Right lung (tissue), 5 donors: Measurements from ENCODE around the gene TNFAIP1. TPM values are rescaled to one million over a fixed set of nuclear protein-coding genes. Genes with fewer than 3 reads are reported as not detected.

Source experiments
- DNase-seq, 2 donors: peaks; one replicate each; pipeline ENCODE4 v3.0.0-alpha.2; 2013
- polyA plus RNA-seq, 5 donors: library from polyadenylated mRNA; unstranded; fragments of 120-200 nt; gene quantifications; one replicate each; pipeline versions ENCODE4 v1.2.1 to v1.2.3, GENCODE V29; 2013; ENCODE audit warnings: inconsistent platforms in 1 of 5, low replicate concordance in 1 of 5; ENCODE audit not compliant: insufficient read length in 5 of 5, insufficient read depth in 1 of 5

Gene TNFAIP1
- polyA plus RNA-seq, 5 donors = 32.2 to 42.1 (median 36.2) TPM

DNA sequence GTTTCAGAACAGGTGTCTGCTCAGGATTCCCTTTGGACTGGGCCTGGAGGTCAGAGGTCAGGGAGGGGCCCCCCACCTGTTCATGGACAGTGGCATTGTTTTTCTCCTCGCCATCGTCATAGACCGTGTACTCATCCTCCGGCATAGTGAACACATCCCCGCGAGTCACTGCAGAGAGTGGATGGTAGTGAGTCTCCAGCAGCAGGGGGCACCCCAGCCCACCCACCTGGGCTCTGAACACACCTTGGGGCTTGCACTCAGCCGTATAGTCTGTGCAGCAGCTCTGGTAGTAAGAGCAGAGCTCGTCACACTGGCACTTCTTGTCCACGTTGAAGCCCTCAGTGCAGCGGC, 34.1 kb downstream of the TNFAIP1 start:
- DNase-seq = no peak

DNA sequence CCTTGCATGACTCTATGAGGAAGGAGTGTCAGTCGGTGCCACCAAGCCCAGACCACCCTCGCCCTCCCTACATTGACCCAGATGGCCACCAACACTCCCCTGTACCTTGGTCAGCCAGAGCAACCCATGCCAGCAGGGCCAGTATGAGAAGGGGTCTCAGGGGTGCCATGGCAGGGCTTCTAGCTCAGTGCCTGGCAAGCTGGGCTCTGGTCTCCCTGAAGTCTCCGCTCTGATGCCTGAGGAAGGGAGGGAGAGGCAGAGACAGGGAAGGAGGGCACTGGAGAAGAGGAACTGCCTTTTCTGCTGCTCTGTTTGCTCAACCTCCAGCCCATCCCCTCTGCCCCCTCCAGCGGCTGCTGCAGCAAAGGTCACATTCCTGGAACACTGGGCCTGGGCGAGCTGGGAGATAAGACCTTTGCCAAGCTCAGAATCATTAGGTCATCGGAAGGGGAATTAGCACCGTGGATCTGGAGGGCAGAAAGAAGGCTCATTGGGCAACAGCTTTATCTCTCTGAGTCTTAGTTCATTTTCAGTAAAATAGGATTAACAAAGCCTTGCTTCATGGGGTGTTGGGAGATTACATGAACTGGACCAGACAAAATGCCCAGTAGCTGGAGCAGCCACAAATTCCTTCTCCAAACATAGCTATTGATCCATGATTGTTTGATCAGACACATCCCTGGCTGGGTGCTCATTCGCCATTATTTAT, 34.6 kb downstream of the TNFAIP1 start, which contains the start of gene VTN:
Gene VTN (minus strand): TSS at position 273 of the 709 bp plus-strand sequence. CDS start 104 bp downstream, at position 169.
- no peak for DNase-seq

GRCh38 chr17:28370744-28371103, 35.2 kb downstream of the TNFAIP1 start:
- no peak for DNase-seq

DNA sequence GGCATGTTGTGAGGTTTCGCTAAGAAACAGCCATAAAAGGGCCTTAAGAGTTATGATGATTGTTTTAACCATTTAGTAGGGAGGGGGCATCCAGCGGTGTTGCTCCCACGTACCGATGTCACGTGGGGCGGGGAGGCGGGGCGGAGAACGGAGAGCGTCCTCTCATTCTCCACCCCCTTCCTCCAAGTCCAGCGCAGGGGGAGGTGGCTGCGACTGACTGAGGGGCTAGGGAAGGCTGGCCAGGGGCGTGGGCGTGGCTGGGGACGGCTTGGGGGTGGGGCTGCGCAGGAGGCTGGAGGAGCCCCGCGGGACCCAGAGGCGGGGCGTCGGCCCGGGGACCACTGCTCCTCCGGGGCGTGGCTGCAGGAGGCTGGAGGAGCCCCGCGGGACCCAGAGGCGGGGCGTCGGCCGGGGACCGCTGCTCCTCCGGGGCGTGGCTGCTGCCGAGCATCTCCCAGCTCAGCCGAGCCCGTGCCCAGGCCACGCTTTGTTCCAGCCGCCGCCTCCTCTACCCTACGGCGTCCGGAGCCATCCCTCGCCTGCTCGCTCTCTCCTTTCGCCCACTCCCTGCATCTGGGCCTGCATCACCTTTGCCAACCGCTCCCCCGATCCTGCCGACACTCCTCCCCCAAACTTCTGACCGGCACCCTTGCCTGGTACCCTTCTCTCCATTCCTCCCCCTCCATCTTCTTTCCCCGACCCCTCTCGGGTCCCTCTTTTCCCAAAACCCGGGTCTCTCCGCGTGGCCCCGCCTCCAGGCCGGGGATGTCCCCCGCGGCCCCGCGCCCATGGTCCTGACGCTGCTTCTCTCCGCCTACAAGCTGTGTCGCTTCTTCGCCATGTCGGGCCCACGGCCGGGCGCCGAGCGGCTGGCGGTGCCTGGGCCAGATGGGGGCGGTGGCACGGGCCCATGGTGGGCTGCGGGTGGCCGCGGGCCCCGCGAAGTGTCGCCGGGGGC, 36.0 kb downstream of the TNFAIP1 start, which contains the start of gene SARM1:
Gene SARM1 (plus strand): TSS at position 450 of the 958 bp plus-strand sequence. CDS start 339 bp downstream, at position 789.
- peak; percentile 90 to 91 for DNase-seq

DNA sequence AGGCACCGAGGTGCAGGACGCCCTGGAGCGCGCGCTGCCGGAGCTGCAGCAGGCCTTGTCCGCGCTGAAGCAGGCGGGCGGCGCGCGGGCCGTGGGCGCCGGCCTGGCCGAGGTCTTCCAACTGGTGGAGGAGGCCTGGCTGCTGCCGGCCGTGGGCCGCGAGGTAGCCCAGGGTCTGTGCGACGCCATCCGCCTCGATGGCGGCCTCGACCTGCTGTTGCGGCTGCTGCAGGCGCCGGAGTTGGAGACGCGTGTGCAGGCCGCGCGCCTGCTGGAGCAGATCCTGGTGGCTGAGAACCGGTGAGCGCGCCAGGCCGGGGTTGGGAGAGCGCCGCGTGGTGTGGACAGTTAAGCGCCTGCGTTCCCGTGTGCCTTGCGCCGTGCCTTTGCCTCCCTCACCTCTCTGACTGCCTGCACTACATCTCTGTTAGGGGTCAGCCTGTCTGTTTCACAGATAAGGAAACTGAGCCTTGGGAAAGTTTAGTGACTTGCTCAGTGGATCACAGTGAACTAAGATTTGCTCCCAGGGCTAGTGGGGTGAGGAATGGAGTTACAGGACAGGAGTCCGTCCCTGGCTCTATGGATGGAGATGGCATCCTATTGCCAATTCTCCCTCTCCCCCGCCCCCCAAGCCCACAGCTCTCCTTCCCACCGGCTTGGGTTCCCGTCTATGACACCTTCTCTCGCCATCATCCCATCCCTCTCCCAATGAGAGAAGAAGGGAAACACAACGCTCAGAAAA, 36.8 kb downstream of the TNFAIP1 start:
- no peak for DNase-seq

DNA sequence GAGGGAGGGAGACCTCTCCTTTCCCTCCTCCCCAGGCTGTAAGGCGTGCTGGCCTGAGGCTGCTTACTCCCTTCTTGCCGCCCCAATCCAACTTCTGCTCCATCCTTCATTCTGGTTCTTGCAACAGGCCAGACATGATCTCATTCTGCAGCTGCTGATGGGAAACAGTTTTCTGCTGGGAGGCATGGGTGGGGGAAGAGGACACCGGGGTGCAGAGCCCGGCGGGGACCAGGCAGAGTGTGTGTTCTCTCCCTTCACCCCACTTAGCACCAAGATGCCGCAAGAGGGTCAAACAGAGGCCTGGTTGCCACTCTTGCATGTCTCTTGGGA, 37.3 kb downstream of the TNFAIP1 start:
- DNase-seq = no peak

DNA sequence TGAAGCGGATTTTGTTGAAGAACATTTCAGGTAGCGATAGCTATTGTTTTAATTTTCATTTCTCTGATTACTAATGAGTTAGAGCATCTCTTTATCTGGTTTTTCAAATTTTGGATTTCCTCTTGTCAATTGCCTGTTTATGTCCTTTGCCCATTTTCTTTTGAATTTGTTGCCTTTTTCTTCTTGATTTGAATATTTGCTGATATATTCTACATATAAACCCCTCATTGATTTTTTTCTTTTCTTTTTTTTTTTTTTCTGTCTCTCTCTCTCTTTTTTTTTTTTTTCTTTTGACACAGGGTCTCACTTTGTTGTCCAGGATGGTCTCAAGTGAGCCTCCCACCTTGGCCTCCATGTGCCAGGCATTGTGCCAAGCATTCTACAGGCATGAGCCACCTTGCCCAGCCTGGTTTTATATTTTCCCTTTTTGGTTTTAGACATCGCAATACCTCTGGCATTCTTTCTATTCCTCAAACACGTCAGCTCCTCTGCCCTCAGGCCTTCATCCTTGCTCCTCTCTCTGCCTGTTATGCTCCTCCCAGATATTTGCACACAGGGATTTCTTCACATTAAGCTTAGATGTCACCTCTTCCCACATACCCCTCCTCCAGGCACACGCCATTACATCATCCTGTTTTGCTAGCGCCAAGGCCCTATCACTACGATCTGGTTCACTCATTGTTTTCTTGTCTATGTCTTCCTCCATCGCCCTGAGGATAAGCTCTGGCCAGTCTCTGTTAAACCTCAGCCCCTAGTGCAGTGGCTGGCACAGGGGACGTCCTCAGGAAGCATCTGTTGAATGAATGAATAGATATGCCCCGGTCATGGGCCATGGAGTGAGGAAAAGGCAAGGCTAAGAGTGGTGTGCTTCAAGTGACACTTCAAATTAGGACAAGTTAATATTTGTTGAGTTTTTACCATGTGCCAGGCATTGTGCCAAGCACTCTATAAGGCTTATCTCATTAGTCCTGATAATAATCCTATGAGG, 44.5 kb downstream of the TNFAIP1 start:
- no peak for DNase-seq

DNA sequence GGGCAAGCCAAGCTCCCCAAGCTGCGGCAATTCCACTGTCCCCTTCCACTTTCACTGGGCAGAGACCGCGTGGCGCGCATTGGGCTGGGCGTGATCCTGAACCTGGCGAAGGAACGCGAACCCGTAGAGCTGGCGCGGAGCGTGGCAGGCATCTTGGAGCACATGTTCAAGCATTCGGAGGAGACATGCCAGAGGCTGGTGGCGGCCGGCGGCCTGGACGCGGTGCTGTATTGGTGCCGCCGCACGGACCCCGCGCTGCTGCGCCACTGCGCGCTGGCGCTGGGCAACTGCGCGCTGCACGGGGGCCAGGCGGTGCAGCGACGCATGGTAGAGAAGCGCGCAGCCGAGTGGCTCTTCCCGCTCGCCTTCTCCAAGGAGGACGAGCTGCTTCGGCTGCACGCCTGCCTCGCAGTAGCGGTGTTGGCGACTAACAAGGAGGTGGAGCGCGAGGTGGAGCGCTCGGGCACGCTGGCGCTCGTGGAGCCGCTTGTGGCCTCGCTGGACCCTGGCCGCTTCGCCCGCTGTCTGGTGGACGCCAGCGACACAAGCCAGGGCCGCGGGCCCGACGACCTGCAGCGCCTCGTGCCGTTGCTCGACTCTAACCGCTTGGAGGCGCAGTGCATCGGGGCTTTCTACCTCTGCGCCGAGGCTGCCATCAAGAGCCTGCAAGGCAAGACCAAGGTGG, 45.7 kb downstream of the TNFAIP1 start:
- no peak for DNase-seq

- peak in 1 of 2 donors; percentile 29 for DNase-seq
Observed at GRCh38 chr17:28384281-28385036, 48.9 kb downstream of the TNFAIP1 start.

GRCh38 chr17:28385037-28385400, 49.5 kb downstream of the TNFAIP1 start:
- no peak for DNase-seq

DNA sequence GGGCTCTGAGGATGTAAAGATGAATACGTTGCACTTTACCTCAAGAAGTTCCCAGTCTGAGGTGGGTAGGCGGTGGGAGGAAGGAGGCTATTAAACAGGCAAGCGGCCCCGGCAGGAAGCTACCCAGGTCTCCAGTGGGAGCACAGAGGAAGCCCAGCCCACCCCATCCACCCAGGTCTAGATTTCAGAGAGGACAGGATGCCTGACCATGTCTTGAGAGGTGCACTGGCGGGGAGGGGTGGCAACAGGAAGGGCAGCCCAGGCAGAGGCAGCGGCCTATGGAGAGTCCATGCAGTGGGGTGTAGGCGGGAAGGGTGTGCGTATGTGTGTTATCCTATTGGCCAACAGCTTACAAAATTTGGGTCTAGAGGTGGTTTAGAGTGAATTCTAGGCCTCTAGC, 49.8 kb downstream of the TNFAIP1 start:
- DNase-seq = no peak

- no peak for DNase-seq
Observed at GRCh38 chr17:28386391-28386790, 50.8 kb downstream of the TNFAIP1 start.

DNA sequence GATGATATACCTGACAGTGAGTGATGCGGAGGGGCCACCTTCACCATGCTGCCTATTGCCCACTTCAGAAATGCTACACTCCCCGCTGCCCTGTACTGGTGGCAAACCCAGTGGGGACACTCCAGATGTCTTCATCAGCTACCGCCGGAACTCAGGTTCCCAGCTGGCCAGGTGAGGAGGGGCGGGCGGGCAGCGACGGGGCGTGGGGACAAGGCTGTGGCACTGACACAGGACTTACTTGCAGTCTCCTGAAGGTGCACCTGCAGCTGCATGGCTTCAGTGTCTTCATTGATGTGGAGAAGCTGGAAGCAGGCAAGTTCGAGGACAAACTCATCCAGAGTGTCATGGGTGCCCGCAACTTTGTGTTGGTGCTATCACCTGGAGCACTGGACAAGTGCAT, 52.5 kb downstream of the TNFAIP1 start:
- no peak for DNase-seq

DNA sequence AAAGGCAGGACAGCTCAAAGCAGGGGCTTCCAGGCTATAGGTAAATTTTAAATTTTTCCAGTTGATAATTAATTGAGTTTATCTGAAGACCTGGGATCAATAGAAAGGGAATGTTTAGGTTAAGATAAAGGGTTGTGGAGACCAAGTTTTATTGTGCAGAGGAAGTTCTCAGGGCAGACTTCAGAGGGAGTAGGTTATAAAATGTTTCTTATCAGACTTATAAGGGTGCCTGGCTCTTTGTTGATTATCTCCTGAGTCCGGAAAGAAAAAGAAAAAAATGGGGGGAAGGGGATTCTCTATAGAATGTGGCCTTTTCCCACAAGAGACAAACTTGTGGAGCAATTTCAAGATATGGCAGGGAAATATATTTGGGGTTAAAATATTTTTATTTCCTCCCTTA, 54.6 kb downstream of the TNFAIP1 start:
- DNase-seq = no peak

- DNase-seq = no peak
Observed at GRCh38 chr17:28390563-28390962, 55.0 kb downstream of the TNFAIP1 start.

DNA sequence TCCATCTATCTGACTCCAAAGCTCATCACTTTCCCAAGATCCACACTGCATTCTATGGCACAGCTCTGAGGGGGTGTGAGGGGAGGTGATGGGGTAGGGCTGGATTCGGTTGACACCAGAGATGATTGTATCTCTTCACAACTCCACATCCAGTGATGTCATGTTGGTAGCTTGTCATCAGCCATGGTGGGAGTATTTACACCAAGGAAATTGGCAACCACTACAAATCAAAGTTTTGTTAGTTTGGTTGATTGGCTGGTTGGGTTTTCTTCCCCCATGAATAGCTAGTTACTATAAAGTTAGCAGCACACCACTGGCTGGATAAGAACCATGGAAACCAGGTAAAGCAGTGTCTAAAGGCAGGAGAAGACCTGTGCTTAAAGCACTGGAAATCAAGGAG, 55.4 kb downstream of the TNFAIP1 start:
- DNase-seq = no peak

GRCh38 chr17:28391401-28391800, 55.8 kb downstream of the TNFAIP1 start:
- no peak for DNase-seq

GRCh38 chr17:28392491-28392890, 56.9 kb downstream of the TNFAIP1 start:
- DNase-seq = no peak

DNA sequence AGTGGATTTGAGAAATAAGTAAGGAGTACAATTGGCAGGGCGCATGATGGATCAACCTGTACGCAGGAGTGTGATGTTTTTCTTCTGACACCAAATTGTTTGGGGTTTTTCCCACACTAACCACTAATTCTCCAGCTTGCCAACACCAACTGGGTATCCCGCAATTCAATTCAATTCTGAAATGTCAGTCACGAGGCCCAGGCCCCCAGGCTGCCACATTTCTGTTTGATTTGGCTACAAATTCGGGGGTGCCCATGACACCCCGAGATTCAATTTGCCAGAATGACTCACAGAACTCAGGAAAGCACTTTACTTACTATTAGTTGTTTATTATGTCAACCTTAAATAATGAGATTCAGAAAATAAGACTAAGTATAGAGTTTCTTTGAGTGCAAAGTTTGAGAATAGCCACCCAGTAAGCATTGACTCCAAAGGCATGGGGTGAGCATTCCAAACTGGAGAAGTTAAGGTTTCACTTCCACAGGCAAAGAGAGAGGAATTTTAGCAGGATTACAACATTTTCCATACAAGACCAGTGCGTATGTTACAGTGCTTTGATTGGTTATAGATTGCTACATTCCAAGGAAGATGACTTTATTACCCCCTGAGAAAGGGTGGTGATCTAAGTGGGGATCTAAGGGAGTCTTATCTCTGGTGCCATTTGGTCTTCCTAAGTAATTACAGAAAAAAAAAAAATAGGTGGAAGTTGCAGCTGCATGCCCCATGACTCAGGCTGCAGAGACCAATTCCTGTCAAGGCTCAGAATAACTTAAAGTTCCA, 59.0 kb downstream of the TNFAIP1 start:
- no peak for DNase-seq
